Globus pallidus (tissue), 1 donor: ENCODE data around the gene AKAP13.
A peak's percentile ranks its signal among the peaks of the same experiment; 100 is the strongest.

Experiments used
- DNase-seq: peaks from one replicate; pipeline ENCODE4 v3.0.0-alpha.2; 2015; ENCODE audit warnings: low spot score

The AKAP13 gene

DNA sequence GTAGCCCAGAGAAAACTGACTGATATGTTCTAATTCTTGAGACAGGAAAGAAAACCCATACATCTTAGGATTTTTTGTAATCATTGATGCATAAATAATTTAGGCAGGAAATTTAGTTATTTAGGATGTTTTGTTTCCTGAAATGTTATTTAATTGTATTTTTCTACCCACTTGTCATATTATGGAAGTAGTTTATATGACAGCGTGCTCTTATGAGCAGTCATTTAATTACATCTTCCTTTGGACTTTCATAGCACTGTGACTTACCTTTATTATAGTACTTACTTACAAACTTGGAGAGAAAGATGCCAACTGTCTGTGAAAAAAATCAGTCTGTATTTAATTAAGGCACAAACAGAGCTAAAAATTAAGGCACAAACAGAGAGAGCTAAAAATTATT, 65.0 kb downstream of the AKAP13 start:
- DNase-seq = no peak

DNA sequence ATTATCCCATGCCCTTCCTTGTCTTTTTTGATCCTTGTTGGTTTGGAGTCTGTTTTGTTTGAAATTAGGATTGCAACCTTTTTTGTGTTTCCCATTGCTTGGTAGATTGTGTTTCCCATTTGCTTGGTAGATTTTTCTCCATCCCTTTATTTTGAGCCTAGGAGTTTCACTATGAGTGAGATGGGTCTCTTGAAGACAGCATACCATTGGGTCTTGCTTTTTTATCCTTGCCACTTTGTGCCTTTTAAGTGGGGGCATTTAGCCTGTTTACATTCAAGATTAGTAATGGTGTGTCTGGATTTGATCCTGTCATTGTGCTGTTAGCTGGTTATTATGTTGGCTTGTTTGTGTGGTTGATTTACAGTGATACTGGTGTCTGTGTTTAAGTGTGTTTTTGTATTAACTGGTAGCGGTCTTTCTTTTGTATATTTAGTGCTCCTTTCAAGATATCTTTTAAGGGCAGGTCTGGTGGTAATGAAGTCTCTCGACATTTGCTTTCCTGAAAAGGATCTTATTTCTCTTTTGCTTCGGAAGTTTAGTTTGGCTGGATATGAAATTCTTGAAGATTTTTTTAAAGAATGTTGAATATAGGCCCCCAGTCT, 70.8 kb downstream of the AKAP13 start:
- DNase-seq = no peak

DNA sequence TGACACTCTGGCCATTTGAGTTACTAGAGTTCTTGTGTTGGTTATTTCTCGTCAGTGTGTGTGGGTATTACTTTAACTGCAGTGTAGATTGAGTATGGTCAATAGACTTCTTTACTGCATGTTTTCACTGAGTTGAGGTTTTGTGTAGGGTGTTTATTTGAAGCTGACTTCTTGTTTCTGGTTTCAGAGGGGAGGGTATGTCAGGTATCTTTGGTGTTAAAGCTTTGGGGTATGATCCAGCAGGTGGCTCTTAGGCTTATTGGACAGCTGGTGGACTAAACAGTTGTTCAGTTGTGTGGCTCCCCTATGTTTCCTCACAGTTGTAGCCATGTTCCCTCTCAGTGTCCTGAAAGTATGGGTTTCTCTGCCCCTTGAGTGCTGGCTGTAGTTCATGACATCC, 72.0 kb downstream of the AKAP13 start:
- DNase-seq = no peak

DNA sequence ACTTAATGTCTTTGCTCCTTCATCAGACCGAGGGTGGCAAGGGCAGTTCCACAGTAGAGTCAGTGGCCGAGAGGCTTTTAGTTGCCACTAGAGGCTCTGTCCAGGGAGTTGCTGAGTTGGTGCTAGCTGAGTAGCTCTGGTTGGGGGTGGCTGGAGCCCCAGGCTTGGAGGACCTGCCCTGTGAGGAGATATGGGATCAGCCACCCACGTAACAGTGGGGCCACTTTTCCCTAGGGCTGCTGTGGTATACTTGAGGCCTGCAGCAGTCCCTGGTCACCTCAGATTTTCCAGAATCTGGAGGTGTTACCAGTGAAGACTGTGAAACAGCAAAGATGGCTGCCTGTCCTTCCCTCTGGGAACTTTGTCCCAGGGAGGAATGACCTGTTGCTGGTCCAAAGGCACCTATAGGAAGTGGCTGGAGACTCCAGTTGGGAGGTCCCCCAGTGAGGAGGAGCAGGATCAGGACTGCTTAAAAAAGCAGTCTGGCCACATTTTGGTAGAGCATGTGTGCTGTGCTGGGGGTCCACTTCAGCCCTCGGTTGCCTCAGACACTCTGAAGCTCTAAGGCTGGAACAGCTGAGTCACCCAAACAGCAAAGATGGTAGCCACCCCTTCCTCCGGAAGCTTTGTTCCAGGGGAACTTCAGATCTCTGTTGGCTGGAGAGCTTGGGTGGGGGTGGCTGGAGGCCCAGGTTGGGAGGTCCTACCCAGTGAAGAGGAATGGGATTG, 72.9 kb downstream of the AKAP13 start:
- no peak for DNase-seq

DNA sequence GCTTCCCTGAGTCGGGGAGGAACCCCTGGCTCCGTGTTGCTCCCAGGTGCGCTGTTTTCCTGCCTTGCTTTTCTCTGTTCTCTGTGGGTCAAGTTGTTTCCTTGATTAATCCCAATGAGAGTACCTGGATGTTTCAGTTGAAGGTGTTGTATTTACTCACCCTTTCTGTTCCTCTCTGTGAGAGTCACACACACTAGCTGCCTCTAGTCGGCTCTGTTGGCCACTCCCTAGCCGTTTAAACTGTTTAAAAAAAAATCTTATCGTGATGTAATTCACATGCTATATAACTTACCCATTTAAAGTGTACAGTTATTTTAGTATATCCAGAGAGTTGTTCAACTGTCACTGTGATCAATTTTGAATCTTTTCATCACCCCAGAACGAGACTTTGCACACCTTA, 74.0 kb downstream of the AKAP13 start:
- DNase-seq = no peak

DNA sequence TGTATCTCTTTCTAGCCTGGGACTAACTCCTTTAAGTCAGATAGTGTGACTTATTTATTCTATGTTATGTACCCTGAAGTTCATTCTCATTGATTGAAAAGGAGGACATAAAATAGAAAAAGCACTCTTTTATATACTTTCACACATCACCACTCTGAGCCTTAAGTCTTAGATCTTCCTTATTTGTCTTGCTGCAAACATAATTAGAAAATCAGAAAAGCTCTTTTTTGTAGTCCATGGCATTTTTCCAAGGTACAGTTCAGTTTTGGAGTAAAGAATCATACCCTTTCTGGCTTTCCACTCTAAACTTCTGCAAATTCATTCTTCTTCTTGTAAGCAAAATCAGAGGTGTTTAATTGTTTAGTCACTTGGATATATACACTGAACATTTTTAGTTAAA, 75.5 kb downstream of the AKAP13 start:
- DNase-seq = no peak

DNA sequence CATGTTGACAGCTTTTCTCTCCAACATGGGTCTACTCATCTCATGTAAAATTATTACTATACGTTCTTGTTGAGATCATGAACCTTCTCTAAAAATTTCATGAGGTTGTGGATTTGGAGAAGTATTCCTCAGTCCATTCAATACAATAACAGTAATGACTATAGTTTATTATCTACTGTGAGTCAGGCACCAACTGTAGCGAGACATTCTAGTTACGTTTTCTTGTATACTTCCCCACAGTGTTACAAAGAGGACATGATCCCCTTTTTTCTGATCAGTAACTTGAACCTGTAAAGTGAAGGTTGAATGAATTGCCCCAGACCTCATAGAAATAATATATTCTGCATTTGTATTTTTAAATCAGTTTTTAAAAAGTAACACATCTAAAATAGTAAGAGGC, 76.4 kb downstream of the AKAP13 start:
- DNase-seq = no peak

DNA sequence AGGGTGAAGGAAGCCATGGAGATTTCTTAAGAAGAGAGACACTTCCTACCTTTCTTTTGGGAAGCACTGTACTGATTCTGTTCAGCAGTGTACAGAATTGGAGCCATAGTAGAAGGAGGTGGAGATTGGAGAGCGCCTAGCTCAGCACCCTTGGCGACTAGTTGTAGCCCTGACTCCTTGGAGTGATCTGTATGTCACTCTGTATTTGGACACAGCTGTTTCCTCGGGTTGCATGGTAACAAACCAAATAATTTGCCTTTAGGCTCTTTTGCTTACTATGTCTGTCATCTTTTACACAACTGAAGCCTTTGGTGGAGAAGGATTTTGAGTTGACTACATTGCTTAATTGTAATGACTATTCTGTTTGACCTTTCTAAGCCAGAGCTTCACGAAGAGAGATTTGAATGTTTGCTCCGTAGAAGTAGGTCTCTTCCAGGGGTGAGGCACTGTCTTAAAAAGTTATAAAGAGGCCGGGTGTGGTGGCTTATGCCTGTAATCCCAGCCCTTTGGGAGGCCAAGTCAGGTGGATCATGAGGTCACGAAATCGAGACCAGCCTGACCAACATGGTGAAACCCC, 77.1 kb downstream of the AKAP13 start:
- DNase-seq = no peak

DNA sequence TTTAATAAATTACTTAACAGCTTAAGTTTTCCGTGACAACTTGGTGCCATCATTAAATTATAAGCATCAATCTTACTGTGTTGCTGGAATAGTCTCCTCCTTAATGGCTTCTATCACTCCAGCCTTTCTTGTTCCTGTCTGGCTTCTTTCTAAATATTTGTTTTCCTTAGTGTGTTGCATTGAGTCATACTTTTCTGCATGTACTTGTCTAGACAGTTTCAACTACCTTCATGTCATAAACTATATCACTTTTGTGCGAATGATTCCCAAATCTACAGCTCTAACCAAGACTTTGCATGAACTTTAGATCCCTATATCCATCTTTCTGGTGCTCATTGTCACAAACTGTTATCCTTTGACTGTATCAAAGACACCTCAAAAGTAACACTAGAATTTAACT, 78.4 kb downstream of the AKAP13 start:
- no peak for DNase-seq

DNA sequence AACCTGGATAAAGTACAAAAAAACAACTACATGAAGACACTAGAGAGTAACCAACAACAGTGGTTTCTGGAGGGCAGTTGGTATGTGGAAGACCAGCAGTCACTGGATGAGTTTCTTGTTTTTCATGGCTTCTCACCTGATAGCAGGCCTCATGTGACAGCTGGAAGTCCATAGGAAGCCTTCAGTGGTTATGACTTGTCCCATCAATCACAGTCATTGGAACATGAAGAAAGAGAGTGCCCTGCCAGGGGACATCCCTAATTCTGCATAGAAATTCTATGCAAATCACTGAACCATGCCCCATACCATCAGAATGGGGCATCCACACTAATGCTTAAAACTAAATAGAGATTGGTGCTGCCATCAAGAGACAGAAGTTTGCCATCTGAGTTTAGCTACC, 81.6 kb downstream of the AKAP13 start:
- no peak for DNase-seq

DNA sequence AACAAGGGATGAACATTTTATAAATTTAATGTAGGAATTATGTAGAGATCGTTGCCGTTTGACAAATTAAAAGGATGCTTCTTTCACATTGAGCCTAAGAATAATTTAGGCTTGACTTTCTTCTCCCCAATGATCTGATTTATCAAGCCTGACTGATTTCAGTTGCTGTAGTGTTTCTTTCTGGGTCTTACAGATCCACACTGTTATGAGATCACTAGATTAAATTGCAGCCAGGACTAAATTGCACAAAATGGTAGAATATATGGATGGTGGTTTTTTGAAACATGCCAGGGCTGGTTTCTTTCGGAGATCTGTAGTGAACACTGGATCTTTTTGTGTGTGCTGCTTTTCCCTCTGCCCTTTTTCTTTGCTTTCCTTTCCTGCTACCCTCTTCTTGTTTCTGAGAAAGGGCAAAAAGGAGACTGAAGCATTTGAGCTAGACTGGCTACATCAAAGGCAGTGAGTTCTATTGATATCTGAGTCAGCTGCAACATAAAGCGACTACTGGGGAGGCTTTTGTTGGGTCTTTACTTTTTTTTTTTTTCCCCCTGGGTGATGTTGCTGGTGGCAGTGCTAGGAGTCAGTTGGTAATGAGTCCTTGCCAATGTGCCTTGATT, 83.0 kb downstream of the AKAP13 start:
- no peak for DNase-seq

DNA sequence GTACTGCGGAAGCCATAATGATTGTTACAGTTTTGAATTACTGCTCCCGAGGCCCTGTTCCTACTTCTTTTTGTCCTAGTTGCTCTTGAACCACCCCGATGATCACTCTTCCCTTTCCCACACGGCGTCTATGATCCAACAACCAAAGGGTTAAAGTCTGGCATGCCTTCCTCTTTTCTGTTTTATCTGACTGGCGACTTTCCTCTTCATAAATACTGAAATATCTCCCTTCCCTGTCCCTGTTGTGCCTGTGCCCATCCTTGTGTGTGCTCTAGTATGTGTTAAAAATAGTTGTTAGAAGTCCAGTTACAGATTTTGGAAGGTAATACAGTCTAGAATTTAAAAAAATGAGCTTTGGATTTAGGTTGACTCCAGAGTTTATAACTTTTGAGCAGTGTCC, 83.6 kb downstream of the AKAP13 start:
- no peak for DNase-seq

DNA sequence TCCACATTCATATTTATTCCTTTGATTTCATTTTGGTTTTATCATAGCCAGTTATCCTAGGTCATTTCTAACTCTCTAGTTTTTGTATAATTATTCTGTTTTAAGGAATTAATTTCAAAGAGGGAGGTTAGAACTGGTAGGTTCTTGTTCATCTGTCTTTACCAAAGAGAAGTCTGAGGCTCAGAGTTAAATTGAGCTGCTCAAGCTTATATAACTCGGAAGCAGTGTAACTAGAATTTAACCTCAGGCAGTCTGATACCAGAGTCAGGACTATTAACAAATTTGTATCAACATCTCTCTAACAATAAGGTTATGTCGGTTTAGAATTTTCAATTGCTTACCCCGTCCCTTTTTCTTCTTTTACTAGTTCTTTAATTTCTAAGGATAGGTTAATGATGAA, 84.1 kb downstream of the AKAP13 start:
- no peak for DNase-seq

DNA sequence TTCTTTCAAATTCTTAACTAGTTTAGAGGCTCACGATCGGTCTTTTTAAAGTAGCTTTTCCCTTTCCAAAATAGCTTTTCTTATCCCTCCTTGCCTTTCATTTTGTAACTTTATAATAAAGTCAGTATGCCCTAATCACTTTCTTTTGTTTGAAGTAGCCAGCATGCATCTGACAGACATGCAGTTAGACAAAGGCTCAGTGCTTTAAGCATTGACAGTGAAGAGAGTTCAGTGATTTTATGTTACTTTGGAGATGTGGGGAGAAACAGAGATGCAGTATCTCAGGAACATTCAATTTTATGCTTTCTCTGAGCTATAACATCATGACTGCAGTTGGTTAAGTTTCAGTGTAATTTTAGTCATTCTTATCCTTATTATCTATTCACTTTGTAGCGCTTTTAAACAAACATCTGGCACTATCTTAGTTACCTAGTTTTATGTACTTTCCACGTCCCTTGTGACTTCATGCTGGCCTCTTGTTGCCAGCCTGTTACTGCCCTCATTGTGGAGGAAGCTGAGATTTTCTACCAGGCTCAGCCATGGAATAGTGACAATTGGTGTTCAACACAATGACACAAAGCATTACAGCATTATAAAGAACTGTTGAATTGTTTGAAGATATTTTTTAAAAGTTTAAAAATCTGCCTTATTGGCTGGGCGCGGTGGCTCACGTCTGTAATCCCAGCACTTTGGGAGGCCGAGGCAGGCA, 90.3 kb downstream of the AKAP13 start:
- DNase-seq = no peak

DNA sequence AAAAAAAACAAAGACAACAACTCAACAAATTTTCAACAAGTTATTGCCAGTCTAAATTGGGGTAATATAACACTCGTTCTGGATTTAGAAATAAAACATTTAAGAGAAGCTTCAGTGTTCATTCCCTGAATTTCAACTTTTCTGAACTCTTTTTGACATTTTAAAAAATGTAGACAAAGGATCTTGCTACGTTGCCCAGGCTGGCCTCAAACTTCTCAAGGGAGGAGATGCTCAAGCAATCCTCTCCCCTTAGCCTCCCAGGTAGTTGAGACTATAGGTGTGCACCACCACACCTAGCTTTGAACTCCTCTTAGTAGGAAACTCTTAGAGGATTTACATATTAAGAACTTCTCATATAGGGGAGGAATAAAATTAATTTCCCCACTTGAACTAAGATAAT, 91.9 kb downstream of the AKAP13 start:
- no peak for DNase-seq

DNA sequence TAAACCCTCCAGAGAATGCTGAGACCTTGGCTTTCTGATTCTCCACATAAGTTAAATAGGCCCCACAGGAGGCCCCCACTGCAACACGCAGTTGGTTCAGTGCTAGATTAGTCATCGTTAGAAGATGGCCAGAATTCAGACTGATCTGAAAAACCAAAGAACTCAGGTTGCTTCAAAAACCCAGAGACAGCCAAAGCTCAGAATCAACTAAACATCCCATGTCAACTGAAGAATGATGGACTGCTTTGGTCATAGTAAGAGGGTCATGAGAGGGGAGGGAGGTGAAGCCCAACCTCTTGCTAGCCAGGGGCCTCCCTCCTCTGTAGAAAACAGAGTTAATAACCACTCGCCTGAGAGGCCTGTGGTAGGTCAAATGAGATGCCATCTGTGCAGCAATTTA, 93.1 kb downstream of the AKAP13 start:
- no peak for DNase-seq

DNA sequence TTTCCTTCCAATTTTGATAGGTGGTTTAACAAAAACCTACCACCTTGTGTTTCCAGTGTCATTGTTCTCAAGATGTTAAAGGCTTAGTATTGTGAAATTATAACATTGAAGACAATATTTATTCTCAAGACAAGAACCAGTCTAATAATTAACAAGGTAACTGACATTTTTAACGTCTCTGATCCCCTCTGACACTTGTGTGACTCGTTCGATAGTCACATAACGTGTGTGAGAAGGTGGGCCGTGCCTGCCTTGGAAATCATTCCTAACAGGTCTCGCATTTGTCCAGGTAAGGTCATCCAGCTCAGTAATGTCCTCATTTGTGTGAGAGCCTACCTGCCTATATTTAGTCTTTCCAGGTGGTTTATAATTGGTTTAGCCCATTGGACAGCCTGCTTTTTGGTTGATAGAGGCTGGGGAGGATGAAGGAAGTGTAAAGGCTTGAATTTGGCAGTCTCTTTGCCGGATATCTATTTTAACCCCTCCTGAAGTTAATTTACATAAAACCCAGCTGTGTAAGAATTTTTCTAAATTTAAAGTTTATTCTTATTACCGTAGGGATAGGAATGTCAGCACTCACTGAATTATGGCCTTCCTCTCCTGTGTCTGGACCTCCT, 94.4 kb downstream of the AKAP13 start:
- no peak for DNase-seq

DNA sequence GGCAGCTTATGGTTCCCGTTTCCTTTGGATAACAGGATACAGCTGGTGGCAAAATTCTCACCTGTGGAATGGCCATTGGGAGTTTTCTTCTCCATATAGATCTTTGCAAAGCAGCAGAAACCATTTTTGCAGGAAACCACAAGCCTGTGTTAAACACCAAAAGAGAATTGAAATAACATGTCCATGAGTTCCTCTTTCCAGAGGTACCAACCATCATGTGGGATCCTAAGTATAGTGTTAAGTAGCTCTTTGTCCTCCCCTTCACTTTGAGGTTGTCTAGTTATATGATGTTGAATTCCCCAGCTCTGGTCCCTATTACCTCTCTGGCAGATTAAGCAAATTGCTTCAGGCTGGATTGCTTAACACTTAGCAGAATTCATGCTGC, 94.9 kb downstream of the AKAP13 start:
- DNase-seq = peak; percentile 19

DNA sequence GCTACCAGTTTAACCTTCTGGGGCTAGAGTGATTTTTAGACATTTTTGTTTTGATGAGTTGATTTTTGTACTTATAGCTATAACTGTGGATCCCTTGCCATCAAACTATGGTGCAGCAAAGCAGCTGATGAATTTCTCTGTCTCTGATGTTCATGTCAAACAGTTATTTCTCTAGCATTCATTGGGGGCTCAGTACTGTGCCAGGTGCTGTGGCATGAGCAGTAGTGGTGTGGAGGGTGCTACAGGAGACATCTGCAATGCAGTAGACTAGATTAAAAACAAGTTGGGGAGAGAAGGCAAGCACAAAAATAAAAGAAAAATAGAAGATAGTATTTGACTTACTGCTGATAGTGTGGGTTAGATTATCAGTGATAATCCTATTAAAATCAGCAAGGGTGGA, 95.3 kb downstream of the AKAP13 start:
- no peak for DNase-seq

DNA sequence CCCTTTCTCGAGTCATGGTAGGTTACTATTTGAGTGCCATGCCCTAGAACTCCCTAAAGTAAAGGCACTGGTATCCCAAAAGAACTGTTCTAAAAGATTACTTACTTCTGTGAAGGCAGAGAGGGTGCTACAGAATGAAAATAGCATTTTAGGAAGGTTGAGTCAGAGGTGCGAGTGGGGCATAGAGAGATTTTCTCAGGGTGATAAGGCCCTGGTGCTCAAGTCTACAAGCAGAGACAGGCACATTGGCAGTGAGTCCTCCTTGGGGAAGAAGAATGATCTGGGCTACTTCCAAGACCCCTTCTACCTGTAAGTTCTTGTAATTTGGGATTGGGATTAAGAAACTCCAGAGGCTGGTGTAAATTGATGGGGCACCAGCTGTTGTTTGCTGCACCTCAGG, 96.7 kb downstream of the AKAP13 start:
- no peak for DNase-seq

DNA sequence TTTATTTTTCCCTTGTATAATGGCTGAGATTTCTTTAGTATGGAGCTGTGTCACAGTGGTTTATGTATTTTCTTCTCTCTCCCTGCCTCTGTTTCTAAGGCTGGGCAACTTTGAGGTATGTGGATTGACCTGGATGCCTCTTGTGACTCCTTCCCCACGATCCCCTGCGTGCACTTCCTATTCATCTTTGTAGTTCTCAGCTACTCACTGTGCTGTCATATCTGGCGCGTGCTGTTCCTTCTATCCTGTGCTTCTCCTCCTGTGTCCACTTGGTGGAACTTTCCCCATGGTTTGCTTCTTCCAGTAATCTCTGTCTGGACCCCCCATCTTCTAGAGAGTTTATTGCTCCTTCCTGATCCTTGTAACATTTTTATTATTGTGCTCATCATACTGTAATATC, 97.3 kb downstream of the AKAP13 start:
- DNase-seq = no peak

DNA sequence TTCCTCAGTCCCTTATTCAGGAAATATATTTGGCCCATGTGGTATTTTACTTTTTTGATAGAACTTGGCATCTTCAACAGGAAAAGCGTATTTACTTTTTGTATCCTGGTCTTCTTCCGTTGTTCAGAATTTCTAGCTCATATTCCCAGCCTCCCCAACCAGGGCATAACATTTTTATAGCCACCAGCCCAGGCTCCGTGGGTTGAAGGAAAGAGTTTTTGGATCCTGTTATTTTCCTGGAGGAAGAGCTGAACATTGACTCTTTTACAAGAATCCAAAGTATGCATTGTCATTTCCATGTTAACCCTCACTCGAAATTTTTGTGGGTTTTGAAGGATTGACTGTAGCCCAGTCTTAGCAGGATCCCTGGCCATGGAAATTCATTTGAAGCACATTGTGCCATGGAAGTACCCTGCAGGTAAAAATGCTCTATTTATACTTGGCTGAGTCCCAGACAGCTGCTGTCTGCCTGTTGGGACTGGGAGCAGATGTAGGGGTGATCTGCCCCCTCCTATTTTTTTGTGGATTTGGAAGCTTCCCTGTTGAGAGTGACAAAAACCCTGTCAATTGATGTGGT, 98.8 kb downstream of the AKAP13 start:
- no peak for DNase-seq
